Heart right ventricle (tissue), 16 donors: ENCODE data around the gene NRIP1. TPM values are rescaled to one million over a fixed set of nuclear protein-coding genes. Genes with fewer than 3 reads are reported as not detected.

Source experiments
- ATAC-seq, 8 donors: fragments of 200-7000 bp; cut with Tn5 transposase; one replicate each; pipeline ENCODE4 v1.9.1; 2020; ENCODE audit warnings: mild to moderate bottlenecking in 8 of 8, moderate library complexity in 8 of 8, moderate number of reproducible peaks in 1 of 8
- DNase-seq, 2 donors: peaks; one replicate each; pipeline ENCODE4 v3.0.0-alpha.2; 2020
- H3K27ac ChIP-seq, 10 donors: fragments of 200-600 bp; sonication (generic) in 2 of 10; one replicate each; pipeline versions ENCODE4 v1.5.0 to v1.8.0; 2020 to 2022; ENCODE audit warnings: mild to moderate bottlenecking in 3 of 10
- H3K27me3 ChIP-seq, 7 donors: fragments of 200-600 bp; one replicate each; pipeline ENCODE4 v1.8.0; 2021 to 2022; ENCODE audit warnings: mild to moderate bottlenecking in 2 of 7
- H3K36me3 ChIP-seq, 9 donors: fragments of 200-600 bp; sonication (generic) in 1 of 9; one replicate each; pipeline versions ENCODE4 v1.5.0 to v1.8.0; 2020 to 2022; ENCODE audit warnings: mild to moderate bottlenecking in 2 of 9
- H3K4me1 ChIP-seq, 9 donors: fragments of 200-600 bp; sonication (generic) in 1 of 9; one replicate each; pipeline versions ENCODE4 v1.5.0 to v1.8.0; 2020 to 2022; ENCODE audit warnings: mild to moderate bottlenecking in 4 of 9
- H3K4me3 ChIP-seq, 10 donors: fragments of 200-600 bp; sonication (generic) in 2 of 10; one replicate each; pipeline versions ENCODE4 v1.5.0 to v1.8.0; 2020 to 2022; ENCODE audit warnings: mild to moderate bottlenecking in 7 of 10, moderate library complexity in 2 of 10
- H3K9me3 ChIP-seq, 11 donors: fragments of 200-600 bp in 10 of 11; sonication (generic) in 2 of 11; one replicate each; pipeline versions ENCODE4 v1.5.0 to v1.8.0; 2013 to 2022; ENCODE audit warnings: mild to moderate bottlenecking in 2 of 11, control low read depth in 1 of 11, moderate library complexity in 1 of 11
- WGBS, 2 donors: extraction: QIAGEN DNeasy Blood & Tissue Kit; methylation state at CpG; one replicate each; pipeline ENCODE4 v1.1.7; 2013; ENCODE audit warnings: inconsistent platforms in 1 of 2; 5-methylcytosine and 5-hydroxymethylcytosine counted together
- intact Hi-C, 10 donors: fragments of 100-400 bp; cut with DNase I; formaldehyde crosslinking; loops; one replicate each; pipeline versions ENCODE4 v1.11.1 to v1.14.2; 2022
- polyA plus RNA-seq, 2 donors: library from polyadenylated mRNA; stranded (reverse); fragments of 200-250 nt; gene quantifications; one replicate each; pipeline ENCODE4 v1.2.3, GENCODE V29; 2013
- total RNA-seq, 10 donors: library from RNA; stranded (reverse); fragmentation: NEBNext Ultra II Directional in 3 of 10; extraction: Animal tissue kit (Norgen Biotek cat#: 25700) in 3 of 10; gene quantifications; one replicate each; pipeline versions ENCODE4 v1.2.1 to v1.2.4, GENCODE V29; 2021 to 2023
- TF ChIP-seq, protein P1 (sequence below), 9 donors: fragments of 200-600 bp; sonication (generic) in 2 of 9; IDR thresholded peaks; one replicate each; pipeline versions ENCODE4 v1.5.0 to v1.8.0; 2021 to 2022; ENCODE audit warnings: antibody characterized with exemption in 9 of 9, mild to moderate bottlenecking in 5 of 9, moderate library complexity in 1 of 9
- donor health status: Arrhythmogenic right ventricular cardiomyopathy.
- donor health status: ischemic (EF 13 %, LVEDD 7.1; RV severe dilation, severe dysfunction).
- donor health status: healthy with polysubstance abuse.
- donor health status: DM: no; HTN: yes; CAD: no.
- donor health status: DM: no; HTN: no; CAD: no.
- donor health status: ischemic (EF 25% LVEDD 6.9; RV normal size, moderate dysfunction).
- donor health status: ischemic (EF 25% LVEDD 5.7; RV mildly dilated, moderate dysfunction).
- donor health status: healthy.
- donor health status: DM: yes; HTN: yes; CAD: no.
- donor health status: Ischemic cardiomyopathy.
- donor health status: ischemic (EF 35%, LVEDD 5.7; RV mildly dilated, moderate dysfunction).
- donor health status: nonischemic (EF 11% LVEDD 7.7; RV severe dilation, severe dysfunction).
- donor health status: DM: yes; HTN: yes; CAD: no.
- donor health status: PGD.
- donor health status: ischemic (EF 29% LVEDD 5.4; RV normal size, mild dysfunction).
- donor health status: nonischemic (EF 23%, LVEDD 6.1; RV moderate dilation, normal function).

The NRIP1 gene
- total and polyA plus RNA-seq, 12 donors, result 3.2 to 40.3 (median 17.4) TPM

DNA sequence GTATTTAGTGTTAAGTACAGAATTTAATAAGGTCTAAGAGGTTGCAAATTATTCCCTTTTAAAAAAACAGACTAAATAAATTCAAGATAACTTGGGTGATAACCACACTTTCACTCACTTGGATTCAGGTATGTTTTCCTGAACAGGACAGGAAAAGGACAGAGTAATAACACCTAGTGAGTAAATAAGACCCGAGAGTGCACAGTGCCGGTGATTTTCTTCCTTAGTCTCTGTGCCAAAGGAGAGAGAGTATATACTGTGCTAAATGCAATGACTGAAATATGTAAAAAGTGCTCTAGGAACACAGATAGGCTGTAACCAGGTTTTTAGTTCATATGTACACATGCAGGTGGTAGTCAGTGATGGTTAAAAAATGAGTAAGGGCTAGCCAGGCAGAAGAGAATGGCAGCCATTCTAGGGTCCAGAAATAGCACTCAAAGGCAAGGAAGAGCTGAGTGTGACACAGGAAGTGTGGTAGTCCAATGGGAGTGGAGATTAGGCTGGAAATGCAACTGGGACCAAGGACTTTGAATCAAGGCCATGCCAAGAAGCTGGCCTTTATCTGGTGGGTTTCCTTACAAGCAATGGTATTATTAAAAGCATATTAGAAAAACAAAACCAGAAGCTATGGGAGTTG lies 58.1 kb downstream of the NRIP1 start:
- intact Hi-C loops, result loop anchor here in 2 of 10 donors (5.0 to 10.0 kb wide), 2 partner anchors 36 to 48 kb away; no protein-coding TSS in a partner anchor
- no peak overlapping the region for H3K4me3 ChIP-seq
- peak overlapping the region in 1 of 10 donors; percentile 7 for H3K27ac ChIP-seq
- H3K4me1 ChIP-seq, result peaks cover 0 to 44% (median 33%) of the 10 kb centered on the region in 9 donors
- peaks cover 0 to 7% (median 0%) of the 10 kb centered on the region in 9 donors for H3K36me3 ChIP-seq
- peak in 2 of 8 donors; percentile 30 to 44 for ATAC-seq
- WGBS, 2 donors, result 58 to 74% methylated on average over 2 of the region's 2 CpGs
- H3K9me3 ChIP-seq, result no peaks in the 10 kb centered on the region
- H3K27me3 ChIP-seq, result no peaks in the 10 kb centered on the region
- no peak for DNase-seq
- TF ChIP-seq, protein P1, sequence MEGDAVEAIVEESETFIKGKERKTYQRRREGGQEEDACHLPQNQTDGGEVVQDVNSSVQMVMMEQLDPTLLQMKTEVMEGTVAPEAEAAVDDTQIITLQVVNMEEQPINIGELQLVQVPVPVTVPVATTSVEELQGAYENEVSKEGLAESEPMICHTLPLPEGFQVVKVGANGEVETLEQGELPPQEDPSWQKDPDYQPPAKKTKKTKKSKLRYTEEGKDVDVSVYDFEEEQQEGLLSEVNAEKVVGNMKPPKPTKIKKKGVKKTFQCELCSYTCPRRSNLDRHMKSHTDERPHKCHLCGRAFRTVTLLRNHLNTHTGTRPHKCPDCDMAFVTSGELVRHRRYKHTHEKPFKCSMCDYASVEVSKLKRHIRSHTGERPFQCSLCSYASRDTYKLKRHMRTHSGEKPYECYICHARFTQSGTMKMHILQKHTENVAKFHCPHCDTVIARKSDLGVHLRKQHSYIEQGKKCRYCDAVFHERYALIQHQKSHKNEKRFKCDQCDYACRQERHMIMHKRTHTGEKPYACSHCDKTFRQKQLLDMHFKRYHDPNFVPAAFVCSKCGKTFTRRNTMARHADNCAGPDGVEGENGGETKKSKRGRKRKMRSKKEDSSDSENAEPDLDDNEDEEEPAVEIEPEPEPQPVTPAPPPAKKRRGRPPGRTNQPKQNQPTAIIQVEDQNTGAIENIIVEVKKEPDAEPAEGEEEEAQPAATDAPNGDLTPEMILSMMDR (IDR thresholded peaks at IDR 0.05), result no peak

DNA sequence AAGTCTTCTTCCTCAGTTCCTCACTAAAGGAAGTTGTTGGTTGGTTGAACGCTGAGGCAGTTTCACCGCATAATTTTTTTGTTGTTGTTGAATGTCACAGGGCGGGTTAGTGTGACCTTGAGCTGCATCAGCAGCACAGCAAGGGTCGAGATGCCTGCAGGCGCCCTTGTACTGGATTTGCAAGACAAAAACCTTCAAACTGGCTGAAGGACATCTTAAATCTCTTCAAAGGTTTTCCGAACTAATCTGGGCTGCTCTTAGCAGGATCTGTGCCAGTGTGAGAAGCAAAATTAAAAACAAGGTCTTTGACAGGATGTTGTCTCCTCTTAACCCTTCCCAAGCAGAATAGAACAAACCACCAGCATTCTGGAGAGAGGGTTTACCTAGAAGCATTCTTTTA lies 59.4 kb downstream of the NRIP1 start:
- no peaks in the 10 kb centered on the region for H3K9me3 ChIP-seq
- 4 to 7% methylated on average over 6 of the region's 6 CpGs for WGBS, 2 donors
- H3K4me3 ChIP-seq, result peak overlapping the region in 5 of 10 donors; percentile 3 to 33 (median 16)
- H3K27ac ChIP-seq, result peak overlapping the region in 8 of 10 donors; percentile 7 to 54 (median 19)
- H3K4me1 ChIP-seq, result peaks cover 0 to 57% (median 40%) of the 10 kb centered on the region in 9 donors
- H3K27me3 ChIP-seq, result no peaks in the 10 kb centered on the region
- TF ChIP-seq, protein P1 (IDR thresholded peaks at IDR 0.05), result no peak
- ATAC-seq (peak in 5 of 8 donors; percentile 40 to 66 (median 59)), DNase-seq (no peak)
- intact Hi-C loops, result loop anchor here in 2 of 10 donors (5.0 to 10.0 kb wide), 2 partner anchors 37 to 49 kb away; no protein-coding TSS in a partner anchor
- peaks cover 0 to 2% (median 0%) of the 10 kb centered on the region in 9 donors for H3K36me3 ChIP-seq

DNA sequence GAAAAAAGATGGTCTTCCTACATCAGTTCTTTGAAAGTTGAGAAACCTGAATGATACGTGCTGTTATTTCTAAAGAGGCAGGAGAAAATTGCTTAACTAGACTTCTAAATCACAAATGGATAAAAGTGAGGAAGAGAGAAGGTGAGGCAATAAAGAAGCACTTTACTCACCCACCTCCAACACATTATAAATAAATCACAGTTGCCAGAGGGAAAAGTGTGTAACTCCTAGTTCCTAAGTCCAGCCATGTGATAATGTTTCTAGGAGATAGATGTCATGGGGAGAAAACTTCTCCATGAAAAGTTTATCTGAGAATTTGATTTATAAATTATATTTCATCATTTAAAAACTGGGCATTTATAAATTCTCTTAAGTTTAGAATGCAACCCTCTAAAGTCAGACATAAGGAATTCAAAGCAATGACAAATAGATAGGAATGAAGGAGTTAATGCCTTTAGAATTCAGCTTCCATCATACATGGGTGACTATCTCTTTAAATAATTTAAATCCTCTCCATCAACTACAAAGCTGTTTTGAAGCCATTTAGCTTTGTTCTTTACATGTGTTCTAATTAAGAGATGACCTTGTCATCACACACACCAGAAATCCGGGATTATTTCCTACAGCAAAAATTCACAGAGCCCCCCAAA lies 60.0 kb downstream of the NRIP1 start:
- Histone ChIP-seq H3K9me3 (no peaks in the 10 kb centered on the region), H3K4me1 (peaks cover 0 to 57% (median 45%) of the 10 kb centered on the region in 9 donors), H3K27me3 (no peaks in the 10 kb centered on the region), H3K4me3 (peak overlapping the region in 5 of 10 donors; percentile 3 to 33 (median 16)), H3K36me3 (peaks cover 0 to 2% (median 0%) of the 10 kb centered on the region in 9 donors), H3K27ac (peak overlapping the region in 7 of 10 donors; percentile 10 to 54 (median 20))
- TF ChIP-seq, protein P1 (IDR thresholded peaks at IDR 0.05), result no peak
- DNase-seq (no peak), ATAC-seq (peak in 1 of 8 donors; percentile 10)
- 50 to 51% methylated on average over 2 of the region's 2 CpGs for WGBS, 2 donors
- intact Hi-C loops, result loop anchor here in 2 of 10 donors (5.0 to 10.0 kb wide), 2 partner anchors 37 to 50 kb away; no protein-coding TSS in a partner anchor

DNA sequence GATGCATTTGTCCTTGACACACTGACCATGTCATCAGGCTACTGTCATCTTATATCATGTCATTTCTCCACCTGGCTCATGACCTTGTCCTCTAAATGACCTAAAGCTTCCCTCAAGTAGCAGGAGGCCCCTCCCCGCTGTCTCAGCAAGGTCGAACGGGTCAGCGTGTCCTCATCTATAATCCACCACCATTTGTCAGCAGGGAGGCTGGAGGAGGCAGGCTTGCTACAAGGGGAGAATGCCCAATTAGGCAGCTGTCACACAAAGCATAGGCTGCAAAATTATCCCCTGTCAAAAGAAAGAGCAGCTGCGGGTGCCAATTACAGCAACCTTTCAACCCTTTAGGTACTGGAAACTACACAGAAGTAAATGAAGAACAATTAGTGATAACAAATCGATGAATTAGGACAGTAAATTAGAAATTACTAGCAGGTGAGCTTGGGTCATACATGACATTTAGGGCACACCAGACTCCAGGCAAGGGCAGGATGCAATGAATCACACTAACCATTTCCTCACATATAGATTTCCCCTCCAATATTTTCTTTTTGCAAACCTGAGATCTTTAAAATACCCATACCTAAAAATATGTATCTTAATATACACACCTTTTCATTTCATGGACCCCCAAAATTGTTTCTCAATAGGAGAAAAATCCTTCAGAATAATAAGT lies 61.2 kb downstream of the NRIP1 start:
- peaks cover 0 to 63% (median 46%) of the 10 kb centered on the region in 9 donors for H3K4me1 ChIP-seq
- no peaks in the 10 kb centered on the region for H3K9me3 ChIP-seq
- intact Hi-C loops, result loop anchor here in 1 of 10 donors (10.0 kb wide), 1 partner anchor 51 kb away; no protein-coding TSS in a partner anchor
- H3K4me3 ChIP-seq, result no peak overlapping the region
- H3K27ac ChIP-seq, result no peak overlapping the region
- no peaks in the 10 kb centered on the region for H3K36me3 ChIP-seq
- 65 to 68% methylated on average over 6 of the region's 6 CpGs for WGBS, 2 donors
- ATAC-seq (peak in 2 of 8 donors; percentile 22 to 40), DNase-seq (no peak)
- H3K27me3 ChIP-seq, result no peaks in the 10 kb centered on the region
- TF ChIP-seq, protein P1 (IDR thresholded peaks at IDR 0.05), result no peak
